HG03280 (cell line): ENCODE measurements around the gene INPP4B.

Experiments used
- ATAC-seq: cut with Tn5 transposase; IDR thresholded peaks from one replicate; pipeline ENCODE4 v1.9.1; 2021; ENCODE audit warnings: mild to moderate bottlenecking, moderate library complexity; ENCODE audit not compliant: unreplicated experiment

INPP4B gene

GRCh38 chr4:142164767-142165500 lies 681.2 kb downstream of the INPP4B start:
- ATAC-seq = no peak

GRCh38 chr4:142161086-142161485 lies 685.0 kb downstream of the INPP4B start:
- ATAC-seq = no peak

- no peak for ATAC-seq
These were observed 685.6 kb downstream of the INPP4B start for GRCh38 chr4:142160509-142160908.

- ATAC-seq = no peak
These were observed 687.1 kb downstream of the INPP4B start for GRCh38 chr4:142158980-142159379.

GRCh38 chr4:142156256-142156655 lies 689.8 kb downstream of the INPP4B start:
- ATAC-seq = no peak

- ATAC-seq = no peak
These were observed 690.8 kb downstream of the INPP4B start for GRCh38 chr4:142155347-142155746.

- no peak for ATAC-seq
These were observed 695.6 kb downstream of the INPP4B start for GRCh38 chr4:142150483-142150882.

- no peak for ATAC-seq
These were observed 701.3 kb downstream of the INPP4B start for GRCh38 chr4:142144813-142145212.

GRCh38 chr4:142142366-142143054 lies 703.6 kb downstream of the INPP4B start:
- no peak for ATAC-seq

- no peak for ATAC-seq
These were observed 704.9 kb downstream of the INPP4B start for GRCh38 chr4:142141224-142141623.

- ATAC-seq = no peak
These were observed 715.4 kb downstream of the INPP4B start for GRCh38 chr4:142130666-142131065.

- no peak for ATAC-seq
These were observed 716.2 kb downstream of the INPP4B start for GRCh38 chr4:142129931-142130330.

- no peak for ATAC-seq
These were observed 716.6 kb downstream of the INPP4B start for GRCh38 chr4:142129473-142129872.

GRCh38 chr4:142128529-142128928 lies 717.6 kb downstream of the INPP4B start:
- no peak for ATAC-seq

GRCh38 chr4:142126890-142127497 lies 719.1 kb downstream of the INPP4B start:
- peak; percentile 79 for ATAC-seq

GRCh38 chr4:142124874-142125273 lies 721.2 kb downstream of the INPP4B start:
- no peak for ATAC-seq

GRCh38 chr4:142121448-142122350 lies 724.4 kb downstream of the INPP4B start:
- no peak for ATAC-seq

GRCh38 chr4:142120921-142121320 lies 725.2 kb downstream of the INPP4B start:
- ATAC-seq = no peak

- no peak for ATAC-seq
These were observed 733.6 kb downstream of the INPP4B start for GRCh38 chr4:142112451-142112850.

GRCh38 chr4:142110136-142110535 lies 736.0 kb downstream of the INPP4B start:
- ATAC-seq = no peak

- no peak for ATAC-seq
These were observed 742.1 kb downstream of the INPP4B start for GRCh38 chr4:142104041-142104440.
